GM19193 (cell line): ENCODE results near the gene OCRL.

Source experiments
- POLR2A ChIP-seq: IDR thresholded peaks from 4 replicates; pipeline ENCODE4 v1.6.1; 2011; ENCODE audit not compliant: insufficient read depth, insufficient read length; ENCODE audit errors: extremely low read depth

The OCRL gene

GRCh38 chrX:129597905-129598304 lies 57.8 kb downstream of the OCRL start:
- no peak for TF ChIP-seq POLR2A

GRCh38 chrX:129599499-129599898 lies 59.4 kb downstream of the OCRL start:
- no peak for TF ChIP-seq POLR2A

DNA sequence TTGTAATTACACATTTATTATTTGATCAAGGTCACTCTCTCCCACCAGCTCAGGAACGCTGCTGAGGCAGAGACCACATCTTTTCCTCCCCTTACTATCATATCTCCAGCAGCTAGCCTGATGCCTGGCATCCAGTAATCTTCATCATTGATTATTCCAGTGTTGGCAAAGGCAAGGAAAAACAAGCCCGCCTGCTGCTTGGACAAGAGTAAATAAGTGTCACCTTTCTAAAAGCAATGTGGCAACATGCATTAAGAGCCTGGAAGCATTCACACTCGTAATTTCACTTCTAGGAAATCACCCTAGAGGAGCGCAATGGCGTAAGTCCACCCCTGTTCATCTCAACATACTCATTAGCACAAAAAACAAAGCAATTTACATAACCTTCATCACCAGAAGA lies 59.9 kb downstream of the OCRL start:
- no peak for TF ChIP-seq POLR2A

DNA sequence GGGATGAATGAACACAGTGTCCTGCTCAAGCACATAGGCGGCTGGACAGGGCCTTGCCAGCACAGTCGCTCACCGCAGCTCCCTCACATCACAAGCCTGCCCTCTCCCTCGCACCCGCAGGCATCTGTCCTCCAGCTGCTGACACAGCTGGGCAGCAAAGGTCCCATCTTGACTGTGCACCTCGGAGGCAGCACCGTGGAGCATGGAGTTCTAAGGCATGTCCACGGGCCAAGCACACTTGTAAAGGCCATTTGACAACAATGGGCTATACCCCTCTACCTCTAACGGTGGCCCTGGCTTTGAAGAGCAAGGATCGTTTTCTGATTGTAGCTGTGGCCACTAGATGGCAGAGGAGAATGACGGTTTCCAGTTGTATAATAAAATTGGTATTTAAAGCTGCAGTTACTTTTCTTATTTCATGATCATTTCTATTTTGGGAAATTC lies 60.9 kb downstream of the OCRL start:
- TF ChIP-seq POLR2A: no peak

GRCh38 chrX:129606918-129607317 lies 66.9 kb downstream of the OCRL start:
- TF ChIP-seq POLR2A: no peak

DNA sequence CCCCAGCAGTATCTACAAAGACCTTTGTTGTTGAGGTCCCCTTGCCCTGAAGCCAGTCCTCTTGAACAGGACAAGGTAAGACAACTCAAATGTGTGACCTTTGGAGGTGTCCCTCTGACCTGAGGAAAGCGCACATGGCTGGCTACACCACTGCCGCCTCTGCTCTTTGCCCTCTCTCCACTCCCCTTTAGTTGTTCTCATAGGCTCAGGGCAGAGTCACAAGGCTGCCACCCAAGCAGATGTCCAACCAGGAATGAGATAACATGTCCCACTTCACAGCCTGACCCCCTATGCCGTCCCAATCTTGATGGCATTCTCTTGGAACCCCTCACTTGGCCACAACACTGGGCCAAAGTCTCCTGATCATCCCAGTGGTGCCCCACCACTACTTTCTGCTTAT lies 68.4 kb downstream of the OCRL start:
- TF ChIP-seq POLR2A: no peak

DNA sequence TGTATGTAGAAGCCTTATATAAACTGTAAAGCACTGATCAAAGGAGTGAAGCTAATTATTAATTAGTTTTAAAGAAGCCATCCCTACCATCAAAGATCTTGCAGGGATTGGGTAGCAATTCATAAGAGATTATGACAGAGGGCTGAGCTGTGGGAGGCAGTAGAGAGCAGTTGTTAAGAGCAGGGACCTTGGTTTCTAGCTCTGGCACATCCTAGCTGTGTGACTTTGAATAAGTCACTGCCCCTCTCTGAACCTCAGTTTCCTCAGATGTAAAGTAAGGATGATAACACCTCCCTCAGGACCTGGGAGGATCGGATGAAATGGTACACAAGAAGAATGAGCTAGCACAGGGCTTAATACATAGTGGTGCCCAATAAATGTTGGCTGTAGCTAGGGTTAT lies 69.3 kb downstream of the OCRL start:
- no peak for TF ChIP-seq POLR2A

GRCh38 chrX:129612396-129612795 lies 72.3 kb downstream of the OCRL start:
- TF ChIP-seq POLR2A: no peak

- TF ChIP-seq POLR2A: no peak
Observed at GRCh38 chrX:129613596-129613995, 73.5 kb downstream of the OCRL start.

DNA sequence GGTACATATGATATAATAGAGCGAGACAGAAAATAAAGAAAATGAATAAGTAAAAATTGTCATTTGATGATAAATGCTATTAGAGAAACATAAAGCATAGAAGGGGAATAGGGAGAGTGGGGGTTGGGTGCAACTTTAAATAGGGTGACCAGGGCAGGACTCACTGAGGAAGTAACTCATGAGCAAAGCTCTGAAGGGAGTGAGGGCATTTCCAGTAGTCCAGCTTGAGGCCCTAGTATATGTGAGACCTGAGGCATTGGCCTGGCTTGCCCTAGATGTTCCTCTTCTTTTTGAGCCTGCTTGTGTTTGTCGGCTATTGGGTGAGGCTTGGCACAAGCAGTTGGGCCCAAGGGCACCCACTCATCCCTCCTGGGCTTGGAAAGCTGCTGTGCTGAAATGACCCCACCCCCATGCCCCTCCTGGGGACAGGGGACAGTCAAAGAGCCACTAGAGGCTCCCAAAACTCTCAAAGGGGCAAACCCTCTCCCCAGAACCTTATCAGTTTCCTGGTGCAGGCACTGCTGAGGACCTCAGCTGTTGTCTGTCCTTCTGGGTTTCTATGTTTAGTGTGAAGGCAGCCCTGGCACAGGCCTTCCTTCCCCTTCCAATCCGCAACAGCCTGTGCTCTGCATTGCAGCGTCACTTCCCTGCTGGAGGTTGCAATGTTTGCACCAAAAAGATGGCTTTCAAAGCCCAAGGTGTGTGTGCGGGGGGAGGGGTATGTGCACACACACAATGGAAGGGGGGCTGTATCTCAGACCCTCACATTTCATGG lies 74.6 kb downstream of the OCRL start:
- no peak for TF ChIP-seq POLR2A

DNA sequence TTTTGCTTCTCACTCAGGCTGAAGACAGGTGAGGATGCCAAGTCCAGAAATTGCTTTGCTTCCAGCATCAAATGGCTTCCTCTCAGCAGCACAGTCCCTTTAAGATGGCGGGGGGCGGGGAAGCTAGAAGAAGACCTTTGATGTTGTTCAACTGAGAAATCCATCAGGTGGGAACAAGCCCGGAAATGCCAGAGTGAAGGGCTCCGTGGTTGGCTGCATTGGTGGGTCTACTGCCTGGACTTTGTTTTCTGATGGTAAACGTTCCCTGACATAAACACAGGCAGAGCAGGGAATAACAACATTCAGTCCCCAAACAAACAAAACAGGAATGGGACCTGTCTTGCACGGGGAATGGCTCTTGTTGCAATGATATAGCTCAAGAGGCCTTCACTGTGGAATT lies 77.4 kb downstream of the OCRL start:
- TF ChIP-seq POLR2A: no peak

GRCh38 chrX:129618997-129619396 lies 78.9 kb downstream of the OCRL start:
- TF ChIP-seq POLR2A: no peak

DNA sequence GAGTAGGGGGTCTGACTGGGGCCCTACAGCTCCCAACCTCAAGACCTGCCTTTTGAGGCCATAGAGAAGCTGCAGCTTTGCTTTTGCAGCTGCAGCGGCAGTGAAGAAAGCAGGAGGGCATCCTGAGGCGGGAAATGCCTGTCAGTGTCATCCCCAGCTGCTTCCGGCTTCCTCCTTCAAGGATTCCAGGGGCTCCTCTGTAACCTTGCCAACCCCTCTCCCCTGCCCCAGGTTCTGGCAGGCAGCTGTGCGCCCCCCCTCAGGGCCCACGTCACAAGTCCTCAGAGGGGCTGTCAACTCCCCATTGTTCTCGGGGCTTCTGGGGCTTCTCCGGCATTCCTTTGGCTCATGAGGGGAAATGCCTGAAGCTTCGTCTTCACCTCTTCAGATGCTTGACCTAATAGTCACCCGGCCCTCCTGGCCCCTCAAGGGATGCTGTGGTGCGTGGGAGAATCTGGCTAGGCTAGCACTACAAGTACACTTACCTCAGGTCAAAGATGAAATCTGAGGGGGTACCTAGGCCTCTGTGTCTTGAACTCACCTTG lies 82.8 kb downstream of the OCRL start:
- TF ChIP-seq POLR2A: no peak

DNA sequence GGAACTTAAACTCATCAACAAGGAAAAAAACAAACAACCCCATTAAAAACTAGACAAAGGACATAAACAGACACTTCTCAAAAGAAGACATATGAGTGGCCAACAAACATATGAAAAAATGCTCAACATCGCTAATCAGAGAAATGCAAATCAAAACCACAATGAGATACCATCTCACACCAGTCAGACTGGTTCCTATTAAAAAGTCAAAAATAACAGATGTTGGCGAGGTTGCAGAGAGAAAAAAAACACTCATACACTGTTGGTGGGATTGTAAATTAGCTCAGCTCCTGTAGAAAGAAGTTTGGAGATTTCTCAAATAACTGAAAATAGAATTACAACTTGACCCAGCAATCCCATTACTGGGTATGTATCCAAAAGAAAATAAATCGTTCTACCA lies 86.0 kb downstream of the OCRL start:
- no peak for TF ChIP-seq POLR2A

DNA sequence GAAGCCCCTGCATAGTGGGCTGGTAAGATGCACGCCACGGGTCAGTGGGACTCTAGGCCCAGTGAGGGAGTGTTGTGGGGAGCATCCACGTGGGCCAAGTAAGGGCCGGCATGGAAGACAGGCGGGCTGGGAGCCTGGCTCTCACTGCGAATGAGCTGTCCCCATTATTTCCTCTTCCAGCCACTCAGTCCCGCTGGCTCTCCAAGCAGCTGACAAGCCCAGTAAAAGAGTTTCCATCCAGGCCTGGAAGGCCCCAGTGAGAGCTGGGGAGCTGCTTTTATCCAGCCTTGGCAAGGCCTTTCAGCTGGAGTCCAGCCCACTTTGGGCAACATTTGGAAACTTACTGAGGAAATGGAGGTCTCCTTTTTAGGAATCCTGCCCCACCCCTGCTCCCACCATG lies 89.8 kb downstream of the OCRL start:
- no peak for TF ChIP-seq POLR2A

DNA sequence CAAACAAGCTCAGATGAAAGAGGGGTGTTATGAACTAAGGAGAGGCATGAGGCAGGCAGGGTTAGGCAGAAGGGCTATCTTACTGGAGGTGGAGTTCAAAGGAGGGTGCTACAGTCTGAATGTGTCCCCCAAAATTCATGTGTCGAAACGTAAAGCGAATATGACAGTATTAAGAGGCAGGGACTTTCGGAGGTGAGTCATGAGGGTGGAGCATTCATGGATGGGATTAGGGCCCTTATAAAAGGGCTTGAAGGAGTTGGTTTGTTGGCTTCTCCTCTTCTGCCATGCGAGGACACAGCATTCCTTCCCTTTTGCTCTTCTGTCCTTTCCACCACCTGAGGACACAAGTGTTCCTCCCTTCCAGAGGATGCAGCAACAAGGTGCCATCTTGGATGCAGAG lies 91.8 kb downstream of the OCRL start:
- TF ChIP-seq POLR2A: no peak
